Neutrophil (primary cell): ENCODE results near the gene ATG4C.

Experiments
- H3K27ac ChIP-seq: fragments of 200-600 bp; sonication (generic); 2 replicates; pipeline ENCODE4 v1.5.1; 2016; ENCODE audit warnings: mild to moderate bottlenecking, moderate library complexity
- H3K27me3 ChIP-seq: fragments of 200-600 bp; sonication (generic); 2 replicates; pipeline ENCODE4 v1.6.0; 2016; ENCODE audit warnings: mild to moderate bottlenecking
- H3K36me3 ChIP-seq: fragments of 200-600 bp; sonication (generic); 2 replicates; pipeline ENCODE4 v1.5.1; 2017
- H3K4me1 ChIP-seq, 2 experiments: fragments of 200-600 bp in 1 of 2; sonication (generic) in 1 of 2; 1 replicate in 1 of 2; 2 replicates in 1 of 2; pipeline versions ENCODE4 v1.5.1 to v1.6.1; 2013 to 2016; ENCODE audit warnings: low read depth in 1 of 2, low read length in 1 of 2, mild to moderate bottlenecking in 1 of 2, moderate library complexity in 1 of 2; ENCODE audit not compliant: control insufficient read depth in 1 of 2, insufficient read depth in 1 of 2
- H3K4me3 ChIP-seq, 2 experiments: fragments of 200-600 bp in 1 of 2; sonication (generic) in 1 of 2; 1 replicate in 1 of 2; 2 replicates in 1 of 2; pipeline ENCODE4 v1.5.1; 2013 to 2016; ENCODE audit warnings: low read depth in 1 of 2, low read length in 1 of 2, mild to moderate bottlenecking in 1 of 2, moderate library complexity in 1 of 2
- H3K9me3 ChIP-seq: fragments of 200-600 bp; sonication (generic); 2 replicates; pipeline ENCODE4 v1.5.1; 2016
- TF ChIP-seq, protein P1 (sequence below): fragments of 200-600 bp; sonication (generic); IDR thresholded peaks from 2 replicates; pipeline ENCODE4 v1.5.1; 2016; ENCODE audit warnings: antibody characterized with exemption

Gene ATG4C

DNA sequence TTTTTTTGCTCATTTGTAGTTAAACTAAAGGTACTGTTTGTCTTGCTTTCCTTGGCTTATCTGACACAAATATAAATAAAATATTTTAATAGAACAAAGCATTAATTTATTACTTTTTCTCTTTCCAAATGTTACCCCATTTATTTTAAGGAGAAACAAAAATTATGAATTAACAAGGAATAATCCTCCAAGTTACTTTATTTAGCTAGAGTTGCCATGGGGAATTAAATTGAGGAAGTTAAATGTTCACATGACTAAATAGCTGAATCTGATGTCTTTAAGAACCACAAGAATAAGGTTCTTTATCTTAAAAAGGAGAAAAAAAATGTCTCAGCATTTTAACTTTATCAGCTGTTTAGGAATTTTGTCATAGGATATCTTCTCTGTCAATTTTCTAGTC, 12.3 kb downstream of the ATG4C start:
- H3K4me3 ChIP-seq, result no peak overlapping the region
- TF ChIP-seq, protein P1, sequence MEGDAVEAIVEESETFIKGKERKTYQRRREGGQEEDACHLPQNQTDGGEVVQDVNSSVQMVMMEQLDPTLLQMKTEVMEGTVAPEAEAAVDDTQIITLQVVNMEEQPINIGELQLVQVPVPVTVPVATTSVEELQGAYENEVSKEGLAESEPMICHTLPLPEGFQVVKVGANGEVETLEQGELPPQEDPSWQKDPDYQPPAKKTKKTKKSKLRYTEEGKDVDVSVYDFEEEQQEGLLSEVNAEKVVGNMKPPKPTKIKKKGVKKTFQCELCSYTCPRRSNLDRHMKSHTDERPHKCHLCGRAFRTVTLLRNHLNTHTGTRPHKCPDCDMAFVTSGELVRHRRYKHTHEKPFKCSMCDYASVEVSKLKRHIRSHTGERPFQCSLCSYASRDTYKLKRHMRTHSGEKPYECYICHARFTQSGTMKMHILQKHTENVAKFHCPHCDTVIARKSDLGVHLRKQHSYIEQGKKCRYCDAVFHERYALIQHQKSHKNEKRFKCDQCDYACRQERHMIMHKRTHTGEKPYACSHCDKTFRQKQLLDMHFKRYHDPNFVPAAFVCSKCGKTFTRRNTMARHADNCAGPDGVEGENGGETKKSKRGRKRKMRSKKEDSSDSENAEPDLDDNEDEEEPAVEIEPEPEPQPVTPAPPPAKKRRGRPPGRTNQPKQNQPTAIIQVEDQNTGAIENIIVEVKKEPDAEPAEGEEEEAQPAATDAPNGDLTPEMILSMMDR, result no peak
- no peaks in the 10 kb centered on the region for H3K9me3 ChIP-seq
- peak overlapping the region; percentile 44 for H3K27ac ChIP-seq
- no peaks in the 10 kb centered on the region for H3K36me3 ChIP-seq
- H3K4me1 ChIP-seq, result no peaks in the 10 kb centered on the region
- H3K27me3 ChIP-seq, result no peaks in the 10 kb centered on the region

DNA sequence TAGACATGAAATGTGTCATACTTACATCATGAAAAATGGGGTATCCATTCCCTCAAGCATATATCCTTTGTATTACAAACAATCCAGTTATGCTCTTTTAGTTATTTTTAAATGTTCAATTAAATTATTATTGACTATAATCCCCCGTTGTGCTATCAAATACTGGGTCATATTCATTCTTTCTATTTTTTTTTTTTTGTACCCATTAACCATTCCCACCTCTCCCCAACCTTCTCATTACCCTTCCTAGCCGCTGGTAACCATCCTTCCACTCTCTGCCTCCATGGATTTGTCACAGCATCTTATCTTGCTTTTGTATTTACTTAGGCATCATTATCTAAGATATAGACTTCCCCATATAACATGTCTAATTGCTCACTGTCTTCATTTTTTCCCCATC, 15.8 kb downstream of the ATG4C start:
- Histone ChIP-seq H3K9me3 (no peaks in the 10 kb centered on the region), H3K27me3 (no peaks in the 10 kb centered on the region), H3K36me3 (no peaks in the 10 kb centered on the region), H3K4me1 (no peaks in the 10 kb centered on the region), H3K4me3 (no peak overlapping the region), H3K27ac (no peak overlapping the region)
- TF ChIP-seq, protein P1, result no peak

DNA sequence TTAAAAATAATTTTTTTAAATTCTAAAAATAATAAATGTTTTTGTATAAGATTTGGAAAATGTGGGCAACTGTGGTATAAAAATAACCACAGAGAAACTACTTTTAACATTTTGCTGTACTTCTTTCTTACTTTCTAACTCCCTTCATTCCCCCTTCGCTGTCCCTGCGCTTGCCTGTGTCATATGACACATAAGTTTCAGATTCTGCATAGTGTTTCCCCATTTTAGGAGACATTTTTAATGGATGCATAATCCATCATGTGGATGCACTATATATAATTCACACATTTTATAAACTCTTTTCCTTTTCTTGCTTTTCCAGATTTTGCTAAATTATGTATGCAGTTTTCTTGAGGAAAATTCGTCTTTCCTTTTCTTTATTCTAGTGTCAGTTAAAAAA, 16.3 kb downstream of the ATG4C start:
- no peaks in the 10 kb centered on the region for H3K9me3 ChIP-seq
- no peaks in the 10 kb centered on the region for H3K4me1 ChIP-seq
- no peaks in the 10 kb centered on the region for H3K27me3 ChIP-seq
- H3K4me3 ChIP-seq, result no peak overlapping the region
- TF ChIP-seq, protein P1, result no peak
- H3K36me3 ChIP-seq, result no peaks in the 10 kb centered on the region
- no peak overlapping the region for H3K27ac ChIP-seq

DNA sequence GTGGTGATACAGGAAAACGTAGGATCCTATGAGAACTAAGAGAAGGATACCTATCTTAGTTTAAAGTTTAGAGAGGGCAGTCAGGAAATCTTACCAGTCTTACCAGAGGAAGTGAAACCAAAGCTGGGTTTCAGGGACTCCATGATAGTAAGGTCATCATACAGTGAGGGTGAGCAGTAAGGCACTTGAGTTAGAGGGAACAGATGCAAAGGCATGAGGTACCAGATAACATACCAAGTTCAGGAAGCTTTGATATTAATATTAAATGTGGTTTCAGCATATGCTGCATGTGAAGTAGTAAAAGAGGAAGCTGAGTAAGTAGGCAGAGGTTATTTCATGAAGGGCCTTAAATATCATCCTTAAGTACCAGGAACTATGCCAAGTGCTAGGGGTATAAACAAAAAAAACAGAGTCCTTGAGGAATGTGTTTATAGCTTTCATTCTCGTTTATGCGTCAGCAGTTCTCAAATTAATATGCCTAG, 16.9 kb downstream of the ATG4C start:
- H3K4me1 ChIP-seq, result no peaks in the 10 kb centered on the region
- no peaks in the 10 kb centered on the region for H3K9me3 ChIP-seq
- no peak overlapping the region for H3K27ac ChIP-seq
- no peaks in the 10 kb centered on the region for H3K27me3 ChIP-seq
- no peaks in the 10 kb centered on the region for H3K36me3 ChIP-seq
- no peak overlapping the region for H3K4me3 ChIP-seq
- TF ChIP-seq, protein P1, result no peak

DNA sequence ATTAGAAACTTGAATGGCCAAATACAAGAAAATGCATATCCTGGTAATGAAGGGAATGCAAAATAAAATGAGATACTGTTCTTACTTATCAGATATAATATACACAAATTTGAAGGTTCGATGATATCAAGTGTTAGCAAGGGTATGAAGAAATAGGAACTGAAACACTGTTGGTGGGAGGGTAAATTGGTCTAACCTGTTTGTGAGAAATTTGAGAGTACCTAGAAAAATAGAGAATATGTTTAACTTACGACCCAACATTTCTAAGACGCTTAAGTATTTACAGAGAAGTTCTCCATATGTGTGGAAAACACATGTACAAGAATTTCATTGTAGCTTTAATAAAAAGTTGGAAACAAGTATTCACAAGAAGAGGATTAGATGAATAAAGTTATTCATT, 25.9 kb downstream of the ATG4C start:
- H3K27ac ChIP-seq, result no peak overlapping the region
- H3K27me3 ChIP-seq, result no peaks in the 10 kb centered on the region
- H3K9me3 ChIP-seq, result no peaks in the 10 kb centered on the region
- no peaks in the 10 kb centered on the region for H3K4me1 ChIP-seq
- TF ChIP-seq, protein P1, result no peak
- no peak overlapping the region for H3K4me3 ChIP-seq
- no peaks in the 10 kb centered on the region for H3K36me3 ChIP-seq
